GM23338 (cell line): ENCODE results near the gene DHRS4L2.
"Not testable (repeated sequence)": the region's sequence is repeated elsewhere in the genome, so short reads cannot be mapped to it uniquely, and the experiment has no call there.

Experiments
- CTCF ChIP-seq, 2 experiments: fragments of 200-600 bp in 1 of 2; sonication (generic) in 1 of 2; conservative IDR thresholded peaks; 2 replicates each; pipeline versions ENCODE4 v1.5.1 to v1.6.1; 2016 to 2017; ENCODE audit warnings: antibody characterized with exemption in 2 of 2, low read depth in 2 of 2, mild to moderate bottlenecking in 2 of 2, moderate library complexity in 1 of 2
- ETS1 ChIP-seq: IDR thresholded peaks from 2 replicates; pipeline ENCODE4 v1.6.1; 2016; ENCODE audit warnings: antibody characterized with exemption
- EZH2 ChIP-seq: fragments of 200-600 bp; sonication (generic); IDR thresholded peaks from one replicate; pipeline ENCODE4 v1.8.0; 2017; ENCODE audit warnings: antibody characterized with exemption, mild to moderate bottlenecking, low read depth; ENCODE audit not compliant: unreplicated experiment
- EZH2phosphoT487 ChIP-seq: fragments of 200-600 bp; sonication (generic); IDR thresholded peaks from one replicate; pipeline ENCODE4 v1.8.1; 2018; ENCODE audit warnings: antibody characterized with exemption; ENCODE audit not compliant: unreplicated experiment
- JUNB ChIP-seq: IDR thresholded peaks from one replicate; pipeline ENCODE4 v1.6.1; 2016; ENCODE audit warnings: antibody characterized with exemption; ENCODE audit not compliant: unreplicated experiment
- NANOG ChIP-seq: IDR thresholded peaks from 2 replicates; pipeline ENCODE4 v1.6.1; 2016; ENCODE audit warnings: antibody characterized with exemption, borderline replicate concordance
- POLR2AphosphoS5 ChIP-seq: IDR thresholded peaks from 2 replicates; pipeline ENCODE4 v1.6.1; 2016; ENCODE audit warnings: antibody characterized with exemption, low read depth
- REST ChIP-seq: IDR thresholded peaks from one replicate; pipeline ENCODE4 v1.6.1; 2018; ENCODE audit warnings: antibody characterized with exemption; ENCODE audit not compliant: unreplicated experiment
- ZNF114 ChIP-seq: fragments of 250-450 bp; sonication (Bioruptor Pico); IDR thresholded peaks from 2 replicates; pipeline ENCODE4 v1.5.0; 2020; ENCODE audit warnings: mild to moderate bottlenecking, moderate library complexity

GRCh38 chr14:24050753-24051152 lies 62.0 kb downstream of the DHRS4L2 start:
- not testable (repeated sequence) for TF ChIP-seq CTCF (conservative IDR thresholded peaks at IDR 0.05; ENCODE audit: low read depth in 2 of 2); ETS1; EZH2; REST; NANOG; POLR2AphosphoS5; JUNB; ZNF114 (CRISPR knock-in tag); EZH2phosphoT487
